ENCODE measurements around the gene TTC7B.

TTC7B gene

GRCh38 chr14:90610346-90611040 lies 205.7 kb downstream of the TTC7B start:
- no peak for DNase-seq

- no peak for DNase-seq
Observed at GRCh38 chr14:90609376-90609775, 206.9 kb downstream of the TTC7B start.

GRCh38 chr14:90608929-90609341 lies 207.3 kb downstream of the TTC7B start:
- no peak for DNase-seq

- DNase-seq: no peak
Observed at GRCh38 chr14:90608281-90608680, 207.9 kb downstream of the TTC7B start.

GRCh38 chr14:90607141-90607540 lies 209.1 kb downstream of the TTC7B start:
- DNase-seq: no peak

GRCh38 chr14:90606434-90606833 lies 209.8 kb downstream of the TTC7B start:
- no peak for DNase-seq

- DNase-seq: no peak
Observed at GRCh38 chr14:90605430-90605829, 210.8 kb downstream of the TTC7B start.

- no peak for DNase-seq
Observed at GRCh38 chr14:90604356-90604755, 211.9 kb downstream of the TTC7B start.

GRCh38 chr14:90603841-90604240 lies 212.4 kb downstream of the TTC7B start:
- DNase-seq: no peak

GRCh38 chr14:90603336-90603735 lies 212.9 kb downstream of the TTC7B start:
- no peak for DNase-seq

- no peak for DNase-seq
Observed at GRCh38 chr14:90602088-90602687, 214.0 kb downstream of the TTC7B start.

- no peak for DNase-seq
Observed at GRCh38 chr14:90601563-90601962, 214.7 kb downstream of the TTC7B start.

- DNase-seq: no peak
Observed at GRCh38 chr14:90600619-90601018, 215.6 kb downstream of the TTC7B start.

- no peak for DNase-seq
Observed at GRCh38 chr14:90599748-90600507, 216.3 kb downstream of the TTC7B start.

GRCh38 chr14:90599339-90599738 lies 216.9 kb downstream of the TTC7B start:
- DNase-seq: no peak

GRCh38 chr14:90597961-90598360 lies 218.3 kb downstream of the TTC7B start:
- DNase-seq: no peak

GRCh38 chr14:90596733-90597132 lies 219.5 kb downstream of the TTC7B start:
- DNase-seq: no peak

GRCh38 chr14:90593254-90594040 lies 222.8 kb downstream of the TTC7B start:
- no peak for DNase-seq

- no peak for DNase-seq
Observed at GRCh38 chr14:90592655-90593054, 223.6 kb downstream of the TTC7B start.

- no peak for DNase-seq
Observed at GRCh38 chr14:90587918-90588317, 228.3 kb downstream of the TTC7B start.

- DNase-seq: no peak
Observed at GRCh38 chr14:90587252-90587910, 228.8 kb downstream of the TTC7B start.

GRCh38 chr14:90585106-90585505 lies 231.1 kb downstream of the TTC7B start:
- DNase-seq: no peak

Data from NCI-H1417 treated with DMSO at 0.1 percent for 48 hours (cell line).